Measurements from ENCODE around the gene DLG2. TPM values are rescaled to one million over a fixed set of nuclear protein-coding genes. Genes with fewer than 3 reads are reported as not detected.

DLG2 gene
- polyA plus RNA-seq, 3 donors: 0.24 to 0.39 TPM; not detected in 1

DNA sequence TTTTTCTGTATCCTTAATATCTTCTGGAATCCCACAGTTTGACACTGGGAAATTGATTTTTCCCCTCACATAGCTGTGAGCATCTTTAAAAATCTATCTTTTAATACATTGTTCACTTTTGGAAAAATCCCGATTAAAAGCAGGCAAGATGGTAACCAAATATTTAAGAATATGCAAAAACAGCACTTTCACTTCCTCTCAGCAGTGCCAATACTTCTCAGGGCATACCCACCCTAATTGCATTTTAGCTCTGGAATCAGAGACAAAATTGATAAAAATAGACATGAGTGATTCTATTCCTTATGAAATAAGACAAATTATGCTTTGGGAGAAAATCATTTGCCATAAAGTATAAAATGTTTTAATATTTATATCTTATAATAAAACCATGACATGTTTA, 2172.5 kb downstream of the DLG2 start:
- intact Hi-C loops (cut with micrococcal nuclease): no loop called here
- Histone ChIP-seq H3K36me3 (replicated peaks in 1 of 2; ENCODE audit: control insufficient read depth in 1 of 2, insufficient read depth in 2 of 2, low read length in 2 of 2) (no peaks in the 10 kb centered on the region), H3K4me2 (replicated peaks; ENCODE audit: extremely low read depth, low read length, poor library complexity, severe bottlenecking) (no peak overlapping the region), H3K9ac (ENCODE audit: insufficient read depth, low read length, poor library complexity, severe bottlenecking) (no peak overlapping the region), H3K79me2 (ENCODE audit: insufficient read depth, low read length) (no peaks in the 10 kb centered on the region), H3K27ac (ENCODE audit: low read depth in 1 of 2, low read length in 2 of 2) (no peak overlapping the region), H3K9me3 (replicated peaks in 1 of 2; ENCODE audit: control insufficient read depth in 1 of 2, insufficient read depth in 1 of 2, low read length in 2 of 2) (peaks cover 0 to 8% of the 10 kb centered on the region in 2 donors), H2AFZ (ENCODE audit: insufficient read depth, low read depth, low read length, poor library complexity, severe bottlenecking) (no peak overlapping the region), H3K27me3 (ENCODE audit: control insufficient read depth in 2 of 2, insufficient read depth in 2 of 2, low read length in 2 of 2) (no peaks in the 10 kb centered on the region), H4K20me1 (ENCODE audit: insufficient read depth, low read length) (no peaks in the 10 kb centered on the region), H3K4me1 (ENCODE audit: control insufficient read depth in 1 of 2, insufficient read depth in 2 of 2, low read length in 2 of 2) (no peaks in the 10 kb centered on the region), H3K4me3 (replicated peaks in 1 of 3; ENCODE audit: low read depth in 2 of 3, low read length in 3 of 3) (no peak overlapping the region)
- peaks cover 0 to 2% (median 0%) of the 10 kb centered on the region in 3 donors for H3K27me3 Mint-ChIP-seq (ENCODE audit: low read depth in 3 of 3)
- 100% methylated on average over 1 of the region's 1 CpG for WGBS (ENCODE audit: insufficient coverage)
- H3K27ac Mint-ChIP-seq: no peak overlapping the region
- no peaks in the 10 kb centered on the region for H3K4me1 Mint-ChIP-seq
- peaks cover 0 to 7% (median 3%) of the 10 kb centered on the region in 7 donors for H3K9me3 Mint-ChIP-seq
- TF ChIP-seq, protein P1, sequence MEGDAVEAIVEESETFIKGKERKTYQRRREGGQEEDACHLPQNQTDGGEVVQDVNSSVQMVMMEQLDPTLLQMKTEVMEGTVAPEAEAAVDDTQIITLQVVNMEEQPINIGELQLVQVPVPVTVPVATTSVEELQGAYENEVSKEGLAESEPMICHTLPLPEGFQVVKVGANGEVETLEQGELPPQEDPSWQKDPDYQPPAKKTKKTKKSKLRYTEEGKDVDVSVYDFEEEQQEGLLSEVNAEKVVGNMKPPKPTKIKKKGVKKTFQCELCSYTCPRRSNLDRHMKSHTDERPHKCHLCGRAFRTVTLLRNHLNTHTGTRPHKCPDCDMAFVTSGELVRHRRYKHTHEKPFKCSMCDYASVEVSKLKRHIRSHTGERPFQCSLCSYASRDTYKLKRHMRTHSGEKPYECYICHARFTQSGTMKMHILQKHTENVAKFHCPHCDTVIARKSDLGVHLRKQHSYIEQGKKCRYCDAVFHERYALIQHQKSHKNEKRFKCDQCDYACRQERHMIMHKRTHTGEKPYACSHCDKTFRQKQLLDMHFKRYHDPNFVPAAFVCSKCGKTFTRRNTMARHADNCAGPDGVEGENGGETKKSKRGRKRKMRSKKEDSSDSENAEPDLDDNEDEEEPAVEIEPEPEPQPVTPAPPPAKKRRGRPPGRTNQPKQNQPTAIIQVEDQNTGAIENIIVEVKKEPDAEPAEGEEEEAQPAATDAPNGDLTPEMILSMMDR (IDR thresholded peaks at IDR 0.05): no peak
- H3K36me3 Mint-ChIP-seq: no peaks in the 10 kb centered on the region
- no peak for DNase-seq
- no peak overlapping the region for H3K4me3 Mint-ChIP-seq

DNA sequence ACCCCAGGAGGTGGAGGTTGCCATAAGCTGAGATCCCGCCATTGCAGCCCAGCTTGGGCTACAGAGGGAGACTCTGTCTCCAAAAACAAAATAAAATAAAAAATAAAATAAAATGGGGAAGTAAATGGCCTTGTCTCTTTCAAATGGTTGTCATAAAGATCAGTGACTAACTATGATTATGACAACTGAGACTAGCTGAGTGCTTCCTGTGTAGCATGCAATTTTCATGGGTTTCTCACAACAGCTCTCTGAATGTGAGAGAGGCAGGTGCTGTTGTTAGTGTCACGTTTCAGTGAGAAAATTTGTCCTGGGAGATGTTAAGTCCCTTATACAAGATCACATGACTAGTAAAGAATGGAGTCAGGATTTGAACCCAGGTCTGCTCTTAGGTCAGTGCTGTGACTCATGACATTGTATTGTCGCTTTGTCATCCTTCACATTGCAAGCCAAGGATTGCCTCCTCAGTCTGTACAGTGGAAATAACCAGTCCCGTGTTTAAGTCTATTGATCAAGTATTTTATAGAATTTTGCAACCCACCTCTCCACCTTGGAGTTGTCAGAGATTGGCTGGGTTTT, 2177.7 kb downstream of the DLG2 start:
- Histone ChIP-seq H3K4me1 (ENCODE audit: control insufficient read depth in 1 of 2, insufficient read depth in 2 of 2, low read length in 2 of 2) (no peaks in the 10 kb centered on the region), H3K36me3 (replicated peaks in 1 of 2; ENCODE audit: control insufficient read depth in 1 of 2, insufficient read depth in 2 of 2, low read length in 2 of 2) (no peaks in the 10 kb centered on the region), H2AFZ (ENCODE audit: insufficient read depth, low read depth, low read length, poor library complexity, severe bottlenecking) (no peak overlapping the region), H3K27me3 (ENCODE audit: control insufficient read depth in 2 of 2, insufficient read depth in 2 of 2, low read length in 2 of 2) (no peaks in the 10 kb centered on the region), H3K79me2 (ENCODE audit: insufficient read depth, low read length) (no peaks in the 10 kb centered on the region), H3K4me2 (replicated peaks; ENCODE audit: extremely low read depth, low read length, poor library complexity, severe bottlenecking) (no peak overlapping the region), H3K9ac (ENCODE audit: insufficient read depth, low read length, poor library complexity, severe bottlenecking) (no peak overlapping the region), H3K9me3 (replicated peaks in 1 of 2; ENCODE audit: control insufficient read depth in 1 of 2, insufficient read depth in 1 of 2, low read length in 2 of 2) (peaks cover 0 to 4% of the 10 kb centered on the region in 2 donors), H3K27ac (ENCODE audit: low read depth in 1 of 2, low read length in 2 of 2) (no peak overlapping the region), H4K20me1 (ENCODE audit: insufficient read depth, low read length) (no peaks in the 10 kb centered on the region), H3K4me3 (replicated peaks in 1 of 3; ENCODE audit: low read depth in 2 of 3, low read length in 3 of 3) (no peak overlapping the region)
- DNase-seq: no peak
- intact Hi-C loops (cut with micrococcal nuclease): no loop called here
- TF ChIP-seq, protein P1 (IDR thresholded peaks at IDR 0.05): no peak
- Mint-ChIP-seq H3K27me3 (ENCODE audit: low read depth in 3 of 3) (peaks cover 0 to 6% (median 0%) of the 10 kb centered on the region in 3 donors), H3K36me3 (no peaks in the 10 kb centered on the region), H3K4me3 (no peak overlapping the region), H3K4me1 (no peaks in the 10 kb centered on the region), H3K27ac (no peak overlapping the region), H3K9me3 (peaks cover 0 to 12% (median 6%) of the 10 kb centered on the region in 7 donors)
- 60% methylated on average over 1 of the region's 4 CpGs for WGBS (ENCODE audit: insufficient coverage)

Measured in CD14-positive monocyte (primary cell).